NCI-H82 (cell line): ENCODE results near the gene PDZD2.
A peak's percentile ranks its signal among the peaks of the same experiment; 100 is the strongest.

Source experiments
- DNase-seq: peaks from one replicate; lab custom pipeline; 2025; lab: John Stamatoyannopoulos, UW

PDZD2 gene

GRCh38 chr5:31981361-31981945 lies 342.5 kb downstream of the PDZD2 start:
- no peak for DNase-seq

DNA sequence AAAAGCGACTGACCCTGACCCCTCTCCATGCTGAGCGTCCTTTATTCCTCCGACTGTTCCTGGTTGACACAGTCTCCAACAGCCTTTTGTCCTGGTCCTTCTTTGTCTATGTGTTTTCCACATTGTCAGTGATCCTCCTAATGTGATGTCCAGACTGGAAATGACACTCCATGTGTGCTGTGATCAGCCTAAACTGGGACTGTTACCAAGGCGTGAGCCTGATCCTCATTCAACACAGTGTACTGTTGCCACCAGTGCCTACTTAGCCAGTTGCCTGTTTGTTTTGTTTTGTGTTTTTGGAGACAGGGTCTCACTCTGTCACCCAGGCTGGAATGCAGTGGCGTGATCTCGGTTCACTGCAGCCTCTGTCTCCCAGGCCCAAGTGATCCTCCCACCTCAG lies 343.1 kb downstream of the PDZD2 start:
- DNase-seq = no peak

- DNase-seq = no peak
These were observed 343.7 kb downstream of the PDZD2 start for GRCh38 chr5:31982621-31983020.

DNA sequence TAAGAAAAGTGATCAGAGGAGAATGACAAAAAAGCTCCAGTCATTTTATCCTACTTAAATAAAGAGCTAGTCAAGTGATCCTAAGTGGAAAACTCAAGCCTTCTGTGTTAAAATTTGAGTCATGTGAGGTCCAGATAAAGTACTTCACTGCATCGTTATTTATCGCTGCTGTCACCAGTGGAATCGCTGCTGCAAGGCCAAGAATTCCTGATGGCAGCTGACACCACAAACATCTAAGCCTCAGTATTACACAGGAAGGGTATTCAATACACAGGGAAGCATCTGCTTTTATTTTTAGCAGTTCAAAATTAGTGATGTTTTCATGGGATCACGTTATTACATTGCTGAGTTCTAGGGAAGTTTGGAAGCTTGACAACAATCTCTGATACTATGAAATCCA lies 344.9 kb downstream of the PDZD2 start:
- no peak for DNase-seq

DNA sequence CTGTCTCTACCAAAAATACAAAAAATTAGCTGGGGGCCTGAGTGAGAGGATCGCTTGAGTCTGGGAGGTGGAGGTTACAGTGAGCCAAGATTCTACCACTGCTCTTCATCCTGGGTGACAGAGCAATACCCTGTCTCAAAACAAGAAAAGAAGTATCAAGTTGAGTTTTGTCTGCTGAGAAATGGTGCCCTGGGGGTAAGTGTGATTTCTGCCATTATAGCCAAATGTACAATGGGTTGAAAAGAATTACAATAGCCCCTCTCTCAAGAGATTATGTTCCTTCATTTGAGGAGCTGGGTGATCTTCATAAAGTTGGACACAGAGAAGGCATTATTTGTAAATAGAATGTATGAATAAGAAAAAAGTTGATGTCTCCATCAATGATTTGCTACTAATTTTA lies 345.8 kb downstream of the PDZD2 start:
- DNase-seq = no peak

- no peak for DNase-seq
These were observed 347.2 kb downstream of the PDZD2 start for GRCh38 chr5:31986101-31986500.

DNA sequence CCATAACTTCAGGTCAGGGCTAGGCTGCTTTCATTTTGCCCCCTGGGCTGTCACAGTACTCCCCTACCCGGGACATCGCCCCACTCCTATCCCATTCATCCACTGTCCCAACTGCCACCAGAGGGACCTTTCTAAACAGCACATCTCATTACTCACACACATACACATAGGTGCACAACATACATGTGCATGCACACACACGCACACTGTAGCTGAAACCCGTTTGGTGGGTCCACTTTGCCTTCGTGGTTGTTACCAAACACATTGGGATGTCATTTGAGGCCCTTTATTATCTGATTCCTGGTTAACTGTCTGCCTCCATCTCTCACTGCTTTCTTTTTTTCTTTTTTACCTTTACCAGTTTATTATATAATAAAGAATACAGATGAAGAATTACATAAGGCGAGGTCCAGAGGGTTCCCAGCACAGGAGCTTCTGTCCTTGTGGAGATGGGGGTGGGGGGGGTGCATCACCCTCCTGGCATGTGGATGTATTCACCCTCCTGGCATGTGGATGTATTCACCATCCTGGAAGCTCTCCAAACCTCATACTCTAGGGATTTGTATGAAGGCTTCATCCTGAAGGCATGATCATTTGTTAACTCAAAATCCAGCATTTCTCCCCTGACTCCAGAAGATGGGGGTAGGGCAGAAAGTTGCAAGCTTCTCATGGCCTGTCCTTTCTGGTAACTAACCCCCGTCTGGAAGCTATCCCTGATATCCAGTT lies 349.2 kb downstream of the PDZD2 start:
- DNase-seq = no peak

DNA sequence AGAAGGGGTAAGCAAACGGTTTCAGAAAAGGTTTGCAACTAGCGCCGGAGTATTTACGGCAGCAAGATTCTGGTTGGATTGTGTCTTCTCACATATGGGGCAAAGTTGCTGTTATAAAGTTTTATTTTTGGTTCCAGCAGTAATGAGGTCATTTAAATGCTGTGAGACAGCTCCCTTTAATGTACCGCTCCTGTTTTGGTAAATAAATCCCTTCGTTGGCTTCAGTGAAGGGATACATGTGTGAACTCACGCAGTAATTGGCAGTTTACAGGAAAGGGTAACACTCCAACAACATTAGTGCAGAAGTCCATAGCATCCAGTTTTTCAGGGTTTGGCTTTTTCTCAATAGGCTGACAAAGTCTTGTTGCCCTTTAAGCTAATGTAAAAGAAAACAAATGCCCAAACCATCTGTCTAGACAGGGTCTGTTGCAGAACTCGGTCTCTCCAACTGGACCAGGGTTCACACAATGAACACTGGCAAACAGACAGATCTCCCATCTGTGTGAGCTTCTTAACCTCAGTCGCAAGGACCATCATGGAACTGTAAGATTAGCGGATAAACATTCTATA lies 351.2 kb downstream of the PDZD2 start:
- peak; percentile 9 for DNase-seq

DNA sequence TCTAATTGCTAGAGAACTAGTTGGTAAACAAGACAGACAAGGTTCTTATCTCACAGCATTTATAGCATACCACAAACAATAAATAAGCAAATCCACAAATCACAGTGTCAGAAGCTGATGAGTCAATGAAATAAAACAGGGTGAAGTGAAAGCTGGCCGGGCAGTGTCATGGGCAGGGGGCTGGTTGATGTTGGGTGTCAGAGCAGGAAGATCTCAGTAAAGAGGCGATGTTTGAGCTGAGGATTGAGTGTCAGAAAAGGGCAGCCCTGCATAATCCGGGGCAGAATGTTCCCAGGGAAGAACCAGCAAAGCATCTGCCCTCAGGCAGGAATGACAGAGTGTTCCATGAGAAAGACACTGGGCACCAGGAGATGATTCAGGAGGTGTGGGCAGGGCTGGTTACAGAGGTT lies 351.8 kb downstream of the PDZD2 start:
- peak; percentile 5 for DNase-seq

- no peak for DNase-seq
These were observed 353.4 kb downstream of the PDZD2 start for GRCh38 chr5:31992377-31992776.

DNA sequence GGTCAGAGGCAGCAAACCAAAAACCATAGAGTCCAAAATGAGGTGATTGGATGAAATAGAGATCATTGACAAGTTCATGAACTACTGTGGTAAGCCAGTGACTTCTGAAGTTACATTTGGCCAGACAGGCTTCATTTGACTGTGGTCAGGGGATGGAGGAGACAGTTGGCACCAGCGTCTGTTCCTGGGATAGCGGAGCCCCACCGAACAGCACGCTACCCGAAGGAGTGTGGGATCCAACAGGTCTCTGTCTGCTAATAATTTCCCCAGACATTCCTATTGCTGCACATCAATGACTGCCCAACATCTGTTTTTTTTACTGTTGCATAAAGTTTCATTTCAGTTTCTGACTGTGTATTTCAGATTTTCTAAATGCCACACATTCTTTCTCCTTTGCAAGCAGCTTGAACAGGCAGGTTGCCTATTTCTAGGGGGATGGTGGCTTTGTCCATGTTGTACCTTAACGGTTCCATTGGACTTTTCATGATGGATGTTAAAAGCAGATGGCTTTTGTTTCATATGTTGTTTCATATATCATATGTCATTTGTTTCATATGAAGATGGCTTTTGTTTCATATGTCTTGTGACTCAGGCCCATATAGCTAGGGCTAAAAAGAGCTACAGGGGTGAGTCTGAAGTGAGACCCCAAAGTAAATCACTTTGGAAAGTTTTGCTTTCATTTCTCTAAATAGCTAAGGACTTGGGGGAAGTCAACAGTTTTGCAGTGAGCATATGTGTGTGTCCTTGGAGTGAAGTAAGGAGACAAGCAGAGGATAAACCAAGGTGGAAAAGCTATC lies 354.4 kb downstream of the PDZD2 start:
- DNase-seq = no peak

DNA sequence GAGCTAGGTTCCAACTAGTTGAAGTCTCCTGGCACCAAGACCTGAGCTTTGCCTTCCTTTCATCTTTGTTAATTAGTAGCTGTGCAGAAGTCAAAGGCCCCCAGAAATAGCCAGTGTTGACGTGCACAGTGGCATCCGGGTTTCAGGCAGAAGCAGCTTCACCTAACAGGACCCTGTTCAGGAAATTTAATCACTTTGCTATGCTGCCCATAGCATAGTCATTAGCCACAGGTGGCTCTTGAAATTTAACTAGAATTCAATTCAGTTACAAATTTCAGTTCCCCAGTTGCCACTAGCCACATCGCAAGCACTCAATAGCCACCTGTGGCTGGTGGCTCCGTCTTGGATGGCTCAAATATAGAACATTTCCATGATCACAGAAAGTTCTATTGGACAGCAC lies 356.1 kb downstream of the PDZD2 start:
- DNase-seq = no peak

DNA sequence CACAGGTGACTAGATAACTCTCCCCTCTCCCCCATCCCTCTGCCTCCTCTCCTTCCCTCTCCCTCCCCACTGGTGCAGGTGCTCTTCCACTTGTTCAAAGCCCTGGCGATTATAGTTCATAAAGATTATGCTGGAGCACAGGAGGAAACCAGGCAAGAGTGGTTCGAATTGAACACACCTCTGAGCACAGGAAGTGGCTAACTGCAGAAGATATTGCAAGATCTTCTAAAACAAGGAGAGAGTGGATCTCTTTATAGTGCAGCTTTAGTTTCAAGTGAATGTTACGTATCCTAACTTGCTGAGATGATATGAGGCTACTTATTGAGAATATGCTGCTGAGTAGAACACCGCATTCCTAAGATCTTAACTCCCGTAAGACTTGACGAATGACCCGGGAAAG lies 356.8 kb downstream of the PDZD2 start:
- DNase-seq = no peak

DNA sequence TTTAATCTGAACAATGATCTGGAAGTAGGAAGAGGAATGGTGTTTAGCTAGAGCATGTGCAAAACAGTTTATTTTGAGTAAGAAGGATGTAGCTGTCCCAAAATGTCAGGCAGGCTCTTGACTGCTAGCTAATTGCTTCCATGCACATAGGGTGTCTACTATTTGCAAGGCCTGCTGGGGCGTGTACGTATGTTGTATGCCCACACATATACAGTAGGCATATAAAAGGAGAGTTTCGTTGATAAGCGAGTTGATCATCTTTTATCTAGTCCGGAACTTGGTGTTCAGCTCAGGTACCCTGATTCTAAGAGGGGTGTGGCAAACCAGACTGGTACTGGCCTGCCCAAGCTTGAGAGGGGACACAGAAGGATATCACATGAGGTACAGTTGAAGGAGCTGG lies 358.0 kb downstream of the PDZD2 start:
- DNase-seq = no peak

GRCh38 chr5:31999470-31999869 lies 360.5 kb downstream of the PDZD2 start:
- DNase-seq = no peak

GRCh38 chr5:32000731-32001130 lies 361.8 kb downstream of the PDZD2 start:
- DNase-seq = no peak

- DNase-seq = no peak
These were observed 362.4 kb downstream of the PDZD2 start for GRCh38 chr5:32001284-32001683.

DNA sequence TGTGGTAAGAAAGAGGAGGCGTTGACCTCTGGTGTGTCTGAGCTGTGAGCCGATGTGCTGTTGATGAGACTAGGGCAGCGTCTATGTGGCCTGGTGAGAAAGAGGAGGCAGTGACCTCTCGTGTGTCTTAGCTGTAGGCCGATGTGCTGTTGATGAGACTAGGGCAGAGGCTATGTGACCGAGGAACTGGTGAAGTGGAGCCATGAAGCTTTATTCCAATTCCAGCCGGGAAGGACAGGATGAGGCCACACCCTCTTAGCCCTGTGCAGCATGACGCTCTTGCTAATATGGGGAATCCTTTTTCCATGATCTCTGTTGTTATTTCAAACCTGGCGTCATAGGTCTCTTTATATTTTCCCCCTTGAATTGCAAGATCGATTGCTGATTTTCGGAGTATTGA lies 362.8 kb downstream of the PDZD2 start:
- no peak for DNase-seq

GRCh38 chr5:32002755-32003154 lies 363.8 kb downstream of the PDZD2 start:
- no peak for DNase-seq

- no peak for DNase-seq
These were observed 365.1 kb downstream of the PDZD2 start for GRCh38 chr5:32003981-32004380.

- DNase-seq = no peak
These were observed 365.5 kb downstream of the PDZD2 start for GRCh38 chr5:32004404-32004803.

DNA sequence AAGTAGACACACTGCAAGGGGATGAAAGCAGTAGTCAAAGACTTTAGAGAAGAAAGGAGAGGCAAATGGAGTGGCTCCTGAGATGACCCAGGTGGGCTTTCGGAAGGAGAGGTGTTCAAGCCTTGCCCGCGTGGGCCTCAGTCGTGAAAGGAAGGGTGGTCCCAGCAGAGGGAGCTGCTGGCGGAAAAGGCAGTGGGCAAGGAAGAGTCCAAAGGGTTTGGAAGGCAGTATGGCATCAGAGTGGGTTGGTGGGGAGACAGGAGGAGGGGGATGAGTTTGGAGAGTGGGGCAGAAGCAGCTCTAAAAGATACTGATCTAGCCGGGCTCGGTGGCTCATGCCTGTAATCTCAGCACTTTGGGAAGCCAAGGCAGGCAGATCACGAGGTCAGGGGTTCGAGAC lies 369.8 kb downstream of the PDZD2 start:
- DNase-seq = no peak

- DNase-seq = peak; percentile 96
These were observed 374.7 kb downstream of the PDZD2 start for GRCh38 chr5:32013658-32014057.
